ENCODE measurements around the gene ROBO1. TPM values are rescaled to one million over a fixed set of nuclear protein-coding genes. Genes with fewer than 3 reads are reported as not detected.

The ROBO1 gene
- polyA plus RNA-seq, 1 donor (not counting 4 experiments of a cell fraction or from before 2014, with no cell fraction given) = 27.1 TPM

DNA sequence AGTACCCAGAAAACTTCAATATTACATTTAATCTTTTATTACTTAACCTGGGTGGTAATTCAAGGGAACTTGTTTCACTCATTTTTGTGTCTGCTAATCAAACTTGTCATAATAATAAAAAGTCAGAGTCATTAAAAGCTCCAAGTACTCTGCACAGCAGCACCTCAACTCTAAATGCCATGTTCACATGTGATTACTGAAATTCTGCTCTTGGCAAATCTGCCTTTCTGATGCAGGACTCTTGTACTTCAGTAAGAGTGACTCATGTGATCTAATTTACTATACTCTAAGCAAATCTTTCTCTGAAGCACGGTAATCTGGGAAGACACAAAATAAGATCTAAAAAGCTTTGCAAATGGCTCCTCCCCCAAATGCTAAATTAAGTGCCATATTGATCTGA lies 6.4 kb downstream of the ROBO1 start:
- no peaks in the 10 kb centered on the region for H3K79me2 ChIP-seq (ENCODE audit: control insufficient read depth, insufficient read depth, low read length)
- H3K9me1 ChIP-seq (ENCODE audit: control insufficient read depth, extremely low read depth, insufficient read depth, low read length) = no peaks in the 10 kb centered on the region
- H2AFZ ChIP-seq (ENCODE audit: control insufficient read depth, low read length) = no peak overlapping the region
- dilution Hi-C loops (cut with MboI; ENCODE audit: extremely low pct_ligation_motif_present, low sequenced_read_pairs) = no loop called here
- peaks cover 9% of the 10 kb centered on the region for H3K27me3 ChIP-seq (ENCODE audit: control insufficient read depth, extremely low read depth, insufficient read depth, low read length)
- no peak overlapping the region for H3K27ac ChIP-seq (ENCODE audit: control insufficient read depth, insufficient read depth, low read length)
- no peak overlapping the region for H3K9ac ChIP-seq (ENCODE audit: control insufficient read depth, extremely low read depth, insufficient read depth, low read length)
- H3K4me1 ChIP-seq (ENCODE audit: control insufficient read depth, extremely low read depth, insufficient read depth, low read length) = no peaks in the 10 kb centered on the region
- H3K36me3 ChIP-seq (ENCODE audit: control insufficient read depth in 2 of 2, extremely low read depth in 1 of 2, insufficient read depth in 2 of 2, low read length in 2 of 2) = no peaks in the 10 kb centered on the region
- H3K4me2 ChIP-seq (ENCODE audit: control insufficient read depth, extremely low read depth, insufficient read depth, low read depth, low read length) = no peak overlapping the region
- no peak for DNase-seq (ENCODE audit: low read depth, low spot score)
- no peaks in the 10 kb centered on the region for H4K20me1 ChIP-seq (ENCODE audit: control insufficient read depth, extremely low read depth, insufficient read depth, low read length)
- H3K9me3 ChIP-seq (ENCODE audit: control insufficient read depth, low read depth, low read length) = no peaks in the 10 kb centered on the region
- TF ChIP-seq EZH2 (IDR thresholded peaks at IDR 0.05; ENCODE audit: low read length) = no peak
- TF ChIP-seq CTCF (optimal IDR thresholded peaks at IDR 0.05 in 1 of 3, IDR thresholded peaks at IDR 0.05 in 1 of 3, conservative IDR thresholded peaks at IDR 0.05 in 1 of 3; ENCODE audit: extremely low read depth in 1 of 3, insufficient read depth in 2 of 3, low read length in 3 of 3) = no peak
- H3K4me3 ChIP-seq (ENCODE audit: control insufficient read depth in 2 of 3, extremely low read depth in 1 of 3, insufficient read depth in 2 of 3, low read depth in 1 of 3, low read length in 3 of 3) = no peak overlapping the region
- FAIRE-seq = no peak

DNA sequence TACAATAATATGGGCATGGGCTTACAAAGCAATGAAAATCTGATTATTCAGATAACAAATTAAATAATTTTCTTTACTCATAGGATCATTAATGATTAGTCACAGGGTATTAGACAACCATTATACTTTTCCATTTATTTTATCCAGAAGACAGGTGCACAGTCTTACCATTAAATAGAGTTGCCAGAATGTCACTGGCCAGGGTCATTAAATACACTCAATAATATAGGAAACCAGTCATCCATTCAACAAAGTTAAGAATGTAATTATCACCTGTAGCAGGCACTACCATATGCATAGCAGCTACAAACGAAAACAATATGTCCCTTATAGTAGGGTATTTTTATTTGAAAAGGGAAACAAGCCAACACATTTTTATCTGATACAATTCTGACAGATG lies 16.1 kb downstream of the ROBO1 start:
- FAIRE-seq = no peak
- Histone ChIP-seq H3K9me3 (ENCODE audit: control insufficient read depth, low read depth, low read length) (no peaks in the 10 kb centered on the region), H3K4me1 (ENCODE audit: control insufficient read depth, extremely low read depth, insufficient read depth, low read length) (no peaks in the 10 kb centered on the region), H3K79me2 (ENCODE audit: control insufficient read depth, insufficient read depth, low read length) (no peaks in the 10 kb centered on the region), H3K36me3 (ENCODE audit: control insufficient read depth in 2 of 2, extremely low read depth in 1 of 2, insufficient read depth in 2 of 2, low read length in 2 of 2) (no peaks in the 10 kb centered on the region), H3K27ac (ENCODE audit: control insufficient read depth, insufficient read depth, low read length) (no peak overlapping the region), H2AFZ (ENCODE audit: control insufficient read depth, low read length) (no peak overlapping the region), H4K20me1 (ENCODE audit: control insufficient read depth, extremely low read depth, insufficient read depth, low read length) (no peaks in the 10 kb centered on the region), H3K9ac (ENCODE audit: control insufficient read depth, extremely low read depth, insufficient read depth, low read length) (no peak overlapping the region), H3K9me1 (ENCODE audit: control insufficient read depth, extremely low read depth, insufficient read depth, low read length) (no peaks in the 10 kb centered on the region), H3K4me2 (ENCODE audit: control insufficient read depth, extremely low read depth, insufficient read depth, low read depth, low read length) (no peak overlapping the region), H3K27me3 (ENCODE audit: control insufficient read depth, extremely low read depth, insufficient read depth, low read length) (no peaks in the 10 kb centered on the region), H3K4me3 (ENCODE audit: control insufficient read depth in 2 of 3, extremely low read depth in 1 of 3, insufficient read depth in 2 of 3, low read depth in 1 of 3, low read length in 3 of 3) (no peak overlapping the region)
- no peak for DNase-seq (ENCODE audit: low read depth, low spot score)
- dilution Hi-C loops (cut with MboI; ENCODE audit: extremely low pct_ligation_motif_present, low sequenced_read_pairs) = no loop called here
- no peak for TF ChIP-seq EZH2 (IDR thresholded peaks at IDR 0.05; ENCODE audit: low read length)
- TF ChIP-seq CTCF (optimal IDR thresholded peaks at IDR 0.05 in 1 of 3, IDR thresholded peaks at IDR 0.05 in 1 of 3, conservative IDR thresholded peaks at IDR 0.05 in 1 of 3; ENCODE audit: extremely low read depth in 1 of 3, insufficient read depth in 2 of 3, low read length in 3 of 3) = no peak
